HEK293T (cell line): ENCODE measurements around the gene SRPK1.

Experiments
- ARNT ChIP-seq: fragments of 450-650 bp; IDR thresholded peaks from 2 replicates; pipeline ENCODE4 v1.6.1; 2017; ENCODE audit warnings: mild to moderate bottlenecking
- BHLHE40 ChIP-seq: fragments of 450-650 bp; IDR thresholded peaks from 2 replicates; pipeline ENCODE4 v1.6.1; 2016; ENCODE audit warnings: mild to moderate bottlenecking, moderate library complexity, borderline replicate concordance
- CTBP1 ChIP-seq: fragments of 450-650 bp; IDR thresholded peaks from 2 replicates; pipeline ENCODE4 v1.6.1; 2016; ENCODE audit warnings: borderline replicate concordance
- ELF4 ChIP-seq: fragments of 450-650 bp; IDR thresholded peaks from 2 replicates; pipeline ENCODE4 v1.6.1; 2017; ENCODE audit warnings: antibody characterized with exemption
- FOXA1 ChIP-seq: fragments of 450-650 bp; IDR thresholded peaks from 2 replicates; pipeline ENCODE4 v1.6.1; 2016; ENCODE audit warnings: mild to moderate bottlenecking
- HDGF ChIP-seq: fragments of 450-650 bp; IDR thresholded peaks from 2 replicates; pipeline ENCODE4 v1.6.1; 2017; ENCODE audit warnings: antibody characterized with exemption, borderline replicate concordance
- PKNOX1 ChIP-seq: fragments of 450-650 bp; IDR thresholded peaks from 2 replicates; pipeline ENCODE4 v1.6.1; 2016
- SP1 ChIP-seq: fragments of 450-650 bp; IDR thresholded peaks from 2 replicates; pipeline ENCODE4 v1.6.1; 2017
- SUZ12 ChIP-seq: fragments of 450-650 bp; IDR thresholded peaks from 2 replicates; pipeline ENCODE4 v1.6.1; 2016; ENCODE audit warnings: mild to moderate bottlenecking
- TARDBP ChIP-seq: fragments of 450-650 bp; IDR thresholded peaks from 2 replicates; pipeline ENCODE4 v1.6.1; 2016

DNA sequence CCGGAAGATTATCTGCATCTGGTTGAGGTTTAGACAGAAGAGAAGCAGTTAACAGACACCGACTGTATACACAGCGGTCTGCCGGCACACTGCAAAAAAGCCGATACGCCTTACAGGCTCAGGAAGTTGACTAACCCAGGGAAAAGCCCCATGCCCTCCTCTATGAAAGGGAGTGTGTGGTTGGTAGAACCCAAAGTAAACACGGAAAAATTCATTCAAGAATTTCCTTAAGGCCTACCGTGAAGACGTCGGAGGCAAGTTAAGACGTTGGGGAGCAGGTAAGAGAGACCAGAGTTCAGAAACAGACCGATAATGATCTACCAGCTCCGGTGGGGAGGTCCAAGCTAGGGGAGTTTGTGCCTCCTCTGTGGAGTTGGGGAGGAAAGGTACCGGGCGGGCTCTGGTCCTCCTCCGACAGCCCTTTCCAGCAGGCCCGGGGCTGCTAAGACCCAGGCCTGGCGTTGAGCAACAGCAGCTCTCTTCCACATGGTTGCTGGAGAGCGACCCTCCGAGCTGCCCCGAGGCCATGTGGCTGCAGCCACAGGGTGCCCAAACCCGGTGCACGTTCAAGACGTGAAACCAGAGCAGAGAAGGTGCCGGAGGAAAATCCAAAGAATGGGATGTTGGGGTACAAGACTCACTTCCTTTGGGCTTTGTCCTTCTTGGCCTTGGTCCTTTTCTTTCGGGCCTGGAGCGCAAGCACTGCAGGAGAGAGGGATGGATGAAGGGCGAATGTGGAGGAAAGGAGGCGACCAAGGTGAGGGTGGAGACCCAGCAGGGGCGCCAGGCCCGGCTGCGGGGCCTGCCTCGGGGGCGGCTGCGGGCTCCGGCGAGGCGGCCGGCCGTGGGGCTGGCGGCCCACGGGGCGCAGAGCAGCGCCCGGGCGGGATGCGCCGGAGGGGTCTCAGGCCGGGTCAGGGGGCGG lies 809 bp downstream of the SRPK1 start:
- no peak for TF ChIP-seq TARDBP
- TF ChIP-seq HDGF = no peak
- no peak for TF ChIP-seq ELF4
- no peak for TF ChIP-seq FOXA1
- TF ChIP-seq PKNOX1 = no peak
- no peak for TF ChIP-seq SUZ12
- TF ChIP-seq SP1 = no peak
- TF ChIP-seq CTBP1 = no peak
- TF ChIP-seq BHLHE40 = no peak
- no peak for TF ChIP-seq ARNT
